HEK293T (cell line): ENCODE results near the gene ACSL5.

Source experiments
- ARNT ChIP-seq: fragments of 450-650 bp; IDR thresholded peaks from 2 replicates; pipeline ENCODE4 v1.6.1; 2017; ENCODE audit warnings: mild to moderate bottlenecking
- ELF4 ChIP-seq: fragments of 450-650 bp; IDR thresholded peaks from 2 replicates; pipeline ENCODE4 v1.6.1; 2017; ENCODE audit warnings: antibody characterized with exemption
- FOXA1 ChIP-seq: fragments of 450-650 bp; IDR thresholded peaks from 2 replicates; pipeline ENCODE4 v1.6.1; 2016; ENCODE audit warnings: mild to moderate bottlenecking
- FOXK2 ChIP-seq: fragments of 450-650 bp; IDR thresholded peaks from 2 replicates; pipeline ENCODE4 v1.6.1; 2016; ENCODE audit warnings: mild to moderate bottlenecking
- FOXM1 ChIP-seq: fragments of 450-650 bp; IDR thresholded peaks from 2 replicates; pipeline ENCODE4 v1.6.1; 2017; ENCODE audit warnings: mild to moderate bottlenecking, borderline replicate concordance
- HDGF ChIP-seq: fragments of 450-650 bp; IDR thresholded peaks from 2 replicates; pipeline ENCODE4 v1.6.1; 2017; ENCODE audit warnings: antibody characterized with exemption, borderline replicate concordance
- L3MBTL2 ChIP-seq: fragments of 450-650 bp; conservative IDR thresholded peaks from 2 replicates; pipeline ENCODE4 v1.6.1; 2016; ENCODE audit warnings: mild to moderate bottlenecking
- NFRKB ChIP-seq: fragments of 450-650 bp; IDR thresholded peaks from 2 replicates; pipeline ENCODE4 v1.6.1; 2016; ENCODE audit warnings: mild to moderate bottlenecking, moderate library complexity
- SP1 ChIP-seq: fragments of 450-650 bp; IDR thresholded peaks from 2 replicates; pipeline ENCODE4 v1.6.1; 2017
- SUZ12 ChIP-seq: fragments of 450-650 bp; IDR thresholded peaks from 2 replicates; pipeline ENCODE4 v1.6.1; 2016; ENCODE audit warnings: mild to moderate bottlenecking
- TARDBP ChIP-seq: fragments of 450-650 bp; IDR thresholded peaks from 2 replicates; pipeline ENCODE4 v1.6.1; 2016
- ZNF384 ChIP-seq: fragments of 450-650 bp; IDR thresholded peaks from 2 replicates; pipeline ENCODE4 v1.6.1; 2016
- TF ChIP-seq, protein P1 (sequence below): fragments of 450-650 bp; IDR thresholded peaks from 2 replicates; pipeline ENCODE4 v1.6.1; 2016

DNA sequence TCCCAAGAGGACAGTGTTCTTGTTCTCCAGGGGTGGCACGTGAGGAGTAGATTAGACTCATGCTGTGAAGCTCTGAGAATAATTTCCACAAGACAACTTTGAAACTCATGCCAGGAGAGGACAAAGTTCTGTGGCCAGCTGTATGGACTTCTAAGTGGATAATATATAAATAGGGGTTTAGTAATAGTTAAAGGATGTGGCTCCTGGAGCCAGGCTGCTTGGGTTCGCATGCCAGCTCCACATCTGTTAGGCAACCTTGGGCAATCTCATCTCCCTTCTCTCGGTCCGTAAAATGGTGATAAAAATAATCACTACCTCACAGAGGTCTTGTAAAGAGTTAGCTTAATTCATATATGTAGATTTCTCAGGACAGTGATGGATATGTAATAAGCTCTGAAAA lies 35.8 kb downstream of the ACSL5 start:
- TF ChIP-seq FOXM1 = no peak
- TF ChIP-seq FOXA1 = no peak
- TF ChIP-seq NFRKB = no peak
- no peak for TF ChIP-seq HDGF
- TF ChIP-seq ARNT = no peak
- TF ChIP-seq SP1 = no peak
- no peak for TF ChIP-seq ELF4
- TF ChIP-seq ZNF384 = no peak
- TF ChIP-seq TARDBP = no peak
- TF ChIP-seq L3MBTL2 = no peak
- TF ChIP-seq SUZ12 = no peak
- TF ChIP-seq FOXK2 = no peak
- TF ChIP-seq, protein P1, sequence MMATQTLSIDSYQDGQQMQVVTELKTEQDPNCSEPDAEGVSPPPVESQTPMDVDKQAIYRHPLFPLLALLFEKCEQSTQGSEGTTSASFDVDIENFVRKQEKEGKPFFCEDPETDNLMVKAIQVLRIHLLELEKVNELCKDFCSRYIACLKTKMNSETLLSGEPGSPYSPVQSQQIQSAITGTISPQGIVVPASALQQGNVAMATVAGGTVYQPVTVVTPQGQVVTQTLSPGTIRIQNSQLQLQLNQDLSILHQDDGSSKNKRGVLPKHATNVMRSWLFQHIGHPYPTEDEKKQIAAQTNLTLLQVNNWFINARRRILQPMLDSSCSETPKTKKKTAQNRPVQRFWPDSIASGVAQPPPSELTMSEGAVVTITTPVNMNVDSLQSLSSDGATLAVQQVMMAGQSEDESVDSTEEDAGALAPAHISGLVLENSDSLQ = no peak
